Stimulated activated CD8-positive, alpha-beta memory T cell treated with anti-CD3 and anti-CD28 coated beads, Interleukin-4, amount 100 ng/mL, for 48 hours (primary cell): Measurements from ENCODE around the gene CNGA3.
"Not testable (repeated sequence)": the region's sequence is repeated elsewhere in the genome, so short reads cannot be mapped to it uniquely, and the experiment has no call there.

Experiments used
- DNase-seq: peaks from one replicate; pipeline ENCODE4 v3.0.0-alpha.2; 2020

CNGA3 gene

DNA sequence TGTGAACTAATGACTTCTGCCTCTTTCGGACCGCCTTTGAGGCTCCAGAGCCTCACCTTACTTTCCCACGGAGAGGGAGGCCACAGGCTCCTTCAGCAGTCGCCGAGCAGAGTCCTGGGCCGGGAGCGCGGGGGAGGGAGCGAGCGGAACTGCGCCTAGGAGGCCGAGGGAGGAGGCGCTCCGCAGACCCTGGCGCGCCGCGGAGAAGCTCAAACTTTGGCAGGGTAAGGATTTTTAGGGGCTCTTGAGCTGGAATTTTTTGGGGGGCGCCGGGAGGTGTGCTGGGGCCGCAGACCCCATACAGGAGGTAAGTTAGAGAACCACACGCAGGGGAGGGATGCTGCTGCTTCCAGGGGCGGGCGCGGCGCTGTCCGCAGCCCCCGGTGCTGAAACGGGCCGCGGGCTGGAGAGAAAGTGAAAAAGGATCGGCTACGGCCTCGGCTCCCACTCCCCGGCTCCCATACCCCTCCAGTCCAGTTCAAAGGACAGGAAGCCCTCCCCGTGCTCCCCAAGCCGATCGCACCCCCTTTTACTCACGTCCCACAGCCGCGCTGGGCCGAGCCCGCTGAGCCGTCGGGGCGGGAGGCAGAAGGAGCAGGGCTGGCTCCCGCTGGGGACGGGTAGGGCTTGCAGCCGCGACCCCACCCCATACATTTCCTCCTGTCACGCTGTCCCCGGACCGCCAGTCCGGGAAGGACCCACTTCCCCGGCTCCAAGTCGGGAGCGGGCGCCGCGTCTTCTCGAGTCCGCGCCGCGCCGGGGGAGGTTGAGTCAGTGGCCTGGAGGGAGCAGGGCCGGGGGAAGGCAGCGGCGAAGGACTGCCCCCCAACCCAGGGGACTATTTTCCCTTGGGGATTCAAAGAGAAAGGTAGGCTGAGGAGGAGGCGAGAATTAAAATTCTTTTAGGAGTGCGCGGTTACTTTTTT lies at the start of gene CNGA3:
Gene CNGA3 (plus strand): TSS at position 146 of the 926 bp plus-strand sequence. CDS start 23,520 bp downstream, outside the sequence.
- peak; percentile 53 for DNase-seq

DNA sequence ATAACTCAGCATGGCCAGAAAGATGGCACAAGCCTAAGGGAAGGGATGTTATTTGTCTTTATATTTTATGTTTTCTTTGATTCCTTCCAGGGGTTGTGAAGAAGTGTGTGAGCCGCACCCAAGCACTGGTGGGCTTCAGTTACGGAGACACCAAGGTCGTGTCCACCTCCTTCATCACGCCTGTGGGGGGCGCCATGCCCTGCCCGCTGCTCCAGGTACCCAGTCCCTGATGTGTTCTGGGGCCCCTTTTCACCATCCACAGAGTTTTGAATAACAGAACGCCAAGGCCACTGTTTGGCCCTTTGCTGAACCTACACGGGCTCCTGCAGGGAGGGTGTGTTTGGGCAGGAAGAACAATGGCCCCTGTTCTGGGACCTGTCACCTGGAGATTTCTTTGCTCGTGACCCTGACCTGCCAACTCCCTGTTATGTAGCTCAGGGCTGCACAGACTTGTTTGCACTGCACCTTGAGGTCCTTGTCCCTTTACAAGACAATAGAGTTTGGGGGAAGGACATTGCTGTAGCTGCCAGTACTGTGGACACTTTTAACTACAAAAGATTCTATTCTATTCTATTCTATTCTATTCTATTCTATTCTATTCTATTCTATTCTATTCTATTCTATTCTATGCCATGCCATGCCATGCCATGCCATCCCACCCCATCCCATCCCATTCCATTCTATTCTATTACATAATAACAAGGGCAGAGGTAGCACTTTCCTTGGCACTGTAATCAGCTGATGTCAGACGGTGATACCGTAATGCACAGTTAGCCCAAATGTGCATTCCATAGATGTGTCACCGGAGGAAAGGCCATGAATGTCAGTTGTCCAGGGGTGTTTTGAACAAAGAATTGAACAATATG lies 48.2 kb upstream of the CNGA3 start:
- no peak for DNase-seq

DNA sequence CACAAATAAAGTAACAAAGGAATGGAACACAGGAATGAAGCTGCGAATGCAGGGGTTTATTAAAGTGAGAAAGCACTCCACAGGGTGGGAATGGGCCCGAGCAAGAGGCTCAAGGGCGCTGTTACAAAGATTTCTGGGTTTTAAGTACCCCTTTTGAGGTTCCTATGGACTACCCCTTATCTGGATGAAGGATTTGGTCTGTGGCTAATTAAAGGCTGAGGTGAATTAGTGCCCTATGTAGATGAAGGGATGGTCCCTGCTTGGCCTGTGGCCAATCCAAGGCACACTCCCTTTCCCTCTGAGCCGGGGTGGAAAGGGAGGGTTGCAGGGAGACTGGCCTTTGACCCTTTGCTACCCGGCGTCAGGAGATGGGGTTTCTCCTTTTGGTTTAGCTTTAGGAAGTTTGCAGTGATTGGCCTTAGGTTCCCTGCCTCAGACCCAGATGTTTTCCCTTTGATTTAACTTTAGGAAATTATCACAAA lies 47.5 kb upstream of the CNGA3 start:
- DNase-seq = no peak

DNA sequence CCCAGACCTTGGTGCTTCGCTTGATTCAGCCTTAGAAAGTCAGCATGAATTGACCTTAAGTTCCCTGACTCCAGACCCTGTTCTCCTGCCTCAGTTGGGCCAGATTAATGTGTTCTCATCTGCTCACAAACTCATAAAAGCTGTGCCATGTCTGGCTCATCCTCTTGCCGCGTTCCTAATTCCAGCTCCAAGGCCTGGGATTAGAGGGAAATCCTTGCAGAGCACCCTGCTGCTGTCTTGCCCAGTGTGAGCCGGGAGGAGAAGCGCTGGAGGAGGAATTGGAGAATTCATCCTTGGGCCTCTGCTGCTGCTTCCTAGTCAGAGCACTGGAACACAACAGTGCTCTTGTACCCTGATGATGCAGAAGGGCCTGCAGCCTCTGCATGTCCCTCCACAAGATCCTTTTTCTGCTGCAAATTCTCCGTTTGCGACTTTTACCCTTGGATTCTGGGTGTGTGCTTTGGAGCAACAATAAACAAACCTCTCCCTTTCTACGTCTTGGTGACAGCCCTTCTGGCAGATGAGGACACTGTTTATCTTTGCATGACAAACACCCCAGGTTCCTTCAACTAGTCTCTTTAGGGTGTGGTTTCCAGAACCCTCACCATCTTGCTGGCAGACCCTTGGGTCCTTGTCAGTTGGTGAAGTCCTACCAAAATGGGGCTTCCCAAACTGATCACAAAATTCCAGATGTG lies 46.9 kb upstream of the CNGA3 start:
- no peak for DNase-seq

DNA sequence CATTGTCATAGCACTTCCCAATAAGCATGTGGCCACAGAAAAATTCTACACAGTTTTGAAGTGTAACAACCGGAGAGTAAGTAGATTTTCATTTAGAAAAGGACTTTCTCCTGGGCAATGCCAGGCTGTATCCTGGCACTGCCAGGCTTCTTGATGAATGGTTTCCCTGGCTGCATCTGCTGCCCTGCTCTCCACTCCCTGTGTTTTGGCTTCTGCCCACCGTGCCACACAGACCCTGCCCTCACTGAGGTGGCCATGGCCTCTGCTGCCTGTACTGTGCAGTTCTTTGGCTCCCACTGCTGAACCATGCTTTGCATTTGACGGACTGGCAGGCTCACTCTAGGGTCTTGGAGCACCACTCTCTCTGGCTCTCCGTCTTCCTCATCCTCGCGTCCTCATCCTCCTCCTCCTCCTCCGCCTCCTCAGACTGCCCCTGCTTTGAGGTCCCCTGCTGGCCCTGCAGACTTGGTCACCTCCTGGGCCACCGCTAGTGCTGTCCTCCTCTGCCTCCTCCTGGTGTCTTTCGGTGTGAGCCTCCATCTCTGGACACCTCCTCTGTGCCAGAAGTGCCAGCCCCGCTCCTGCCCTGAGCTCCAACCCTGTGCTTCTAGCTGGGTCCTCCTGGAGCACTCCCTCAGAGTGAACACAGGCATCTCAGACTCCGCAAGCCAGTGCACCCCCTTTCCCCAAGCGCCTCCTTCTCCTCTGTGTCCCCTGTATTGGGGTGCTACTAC lies 45.9 kb upstream of the CNGA3 start:
- no peak for DNase-seq

DNA sequence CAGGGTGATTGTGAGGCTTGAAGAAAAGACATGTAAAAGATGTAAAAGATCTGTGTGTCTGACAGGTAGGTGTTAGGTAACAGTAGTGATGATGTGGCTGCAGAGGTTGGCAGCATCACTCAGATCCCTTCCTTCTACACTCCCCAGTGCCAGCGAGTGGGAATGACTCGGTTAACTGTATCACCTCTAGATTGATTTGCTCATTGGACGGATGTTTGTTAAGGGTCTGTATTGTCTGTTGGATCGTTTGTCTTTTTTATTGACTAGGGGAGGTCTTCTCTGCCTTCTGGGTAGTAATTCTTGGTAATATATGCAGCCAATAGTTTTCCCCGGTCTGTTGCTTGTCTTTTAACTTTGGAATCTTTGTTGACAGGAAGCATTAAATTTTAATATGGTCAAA lies 44.8 kb upstream of the CNGA3 start:
- no peak for DNase-seq

DNA sequence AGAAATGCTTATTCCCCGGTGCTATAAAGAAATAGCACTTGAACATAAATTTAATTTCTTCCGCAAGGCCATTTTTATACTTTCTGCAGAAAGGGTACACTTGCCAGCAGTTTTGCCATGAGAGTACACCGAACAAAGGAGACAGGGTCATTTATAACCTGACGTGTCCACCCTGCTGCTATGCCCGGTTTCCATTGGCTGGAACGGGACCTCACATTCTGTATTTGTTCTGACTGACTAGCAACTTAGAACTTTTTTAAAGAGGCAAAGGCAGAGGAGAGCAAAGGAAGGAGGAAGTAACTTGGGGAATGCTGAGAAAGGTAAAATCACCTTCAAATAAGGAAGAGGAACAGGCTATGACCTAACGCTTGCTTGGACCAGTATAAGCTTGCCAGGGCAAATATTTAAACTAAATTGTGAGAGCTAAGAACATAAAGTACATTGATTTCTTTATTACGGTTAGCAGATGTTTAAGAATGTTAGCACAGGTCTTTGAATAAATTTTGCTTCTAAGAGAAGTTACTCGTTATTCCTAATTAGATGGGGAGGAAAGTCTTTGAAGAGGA lies 39.0 kb upstream of the CNGA3 start:
- DNase-seq = not testable (repeated sequence)

DNA sequence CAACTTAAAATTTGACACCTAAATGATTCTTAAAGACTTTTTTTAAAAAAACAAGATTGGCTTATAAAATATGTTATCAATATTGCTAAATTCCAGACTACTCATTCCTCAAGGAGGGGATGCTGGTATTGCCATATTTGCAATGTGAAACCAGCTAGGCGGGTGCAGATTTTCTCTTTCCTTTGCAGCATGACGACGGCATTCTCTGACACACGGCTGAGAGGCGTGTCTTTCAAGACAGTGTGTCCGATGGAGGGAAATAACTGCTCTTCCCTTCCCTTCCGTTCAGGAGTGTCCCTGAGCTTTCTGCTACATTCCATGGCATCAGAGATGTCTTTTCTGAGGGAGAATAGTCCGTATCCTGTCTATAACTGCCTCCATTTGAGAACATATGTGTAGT lies 38.2 kb upstream of the CNGA3 start:
- no peak for DNase-seq

DNA sequence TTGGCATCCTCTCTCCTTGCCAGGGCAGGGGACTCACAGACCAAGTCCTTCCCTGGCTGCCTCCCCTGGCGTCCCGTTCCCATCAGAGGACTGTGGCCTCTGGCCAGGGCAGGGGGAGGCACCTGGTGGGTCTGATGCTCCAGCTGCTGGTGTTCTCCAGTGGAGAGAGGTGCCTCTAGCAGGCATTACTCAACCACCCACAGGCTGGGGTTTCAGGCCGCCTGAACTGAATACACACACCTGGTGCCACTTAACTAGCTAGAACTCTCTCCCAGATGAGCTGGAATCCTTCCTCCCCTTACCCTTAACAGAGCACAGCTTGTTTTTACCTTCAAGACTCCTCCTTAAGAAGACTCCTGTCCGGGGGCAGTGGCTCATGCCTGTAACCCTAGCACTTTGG lies 37.7 kb upstream of the CNGA3 start:
- no peak for DNase-seq

DNA sequence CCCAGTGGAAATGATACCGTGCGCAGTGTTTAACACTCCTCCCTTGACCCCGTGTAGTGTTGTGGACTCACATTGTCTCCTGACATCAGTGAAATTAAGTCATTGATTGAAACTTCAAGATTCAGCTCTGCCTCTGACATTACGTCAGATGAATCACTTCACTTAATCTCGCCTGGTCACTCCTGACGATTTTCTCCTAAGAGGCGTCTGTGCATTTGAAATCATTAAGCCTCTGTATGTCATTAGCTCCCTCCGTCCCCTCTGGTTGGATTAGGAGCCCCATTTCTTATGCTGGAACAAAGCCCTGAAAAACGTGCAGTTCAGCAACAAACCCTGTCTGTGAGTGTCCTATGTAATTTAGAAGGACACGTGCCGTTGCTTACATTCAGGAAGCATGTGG lies 36.7 kb upstream of the CNGA3 start:
- no peak for DNase-seq

DNA sequence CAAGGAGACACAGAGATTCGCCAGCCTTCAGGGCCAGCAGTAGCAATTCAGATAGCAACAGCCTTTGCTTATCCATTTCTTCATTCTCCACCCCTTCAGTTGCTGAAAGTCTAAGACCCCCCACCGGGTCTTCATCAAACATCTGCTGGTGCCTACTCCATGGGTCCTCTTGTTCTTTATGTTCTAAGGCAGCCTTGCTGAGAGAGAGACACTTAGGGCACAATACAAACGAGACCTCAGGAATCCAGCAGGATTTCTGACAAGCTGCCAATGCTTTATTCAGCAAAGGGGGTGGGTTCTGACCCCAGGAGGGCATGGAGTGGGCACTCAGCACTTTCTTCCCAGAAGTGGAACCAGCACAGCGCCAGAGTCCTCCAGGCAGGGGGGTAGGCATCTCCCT lies 36.2 kb upstream of the CNGA3 start:
- DNase-seq = no peak

DNA sequence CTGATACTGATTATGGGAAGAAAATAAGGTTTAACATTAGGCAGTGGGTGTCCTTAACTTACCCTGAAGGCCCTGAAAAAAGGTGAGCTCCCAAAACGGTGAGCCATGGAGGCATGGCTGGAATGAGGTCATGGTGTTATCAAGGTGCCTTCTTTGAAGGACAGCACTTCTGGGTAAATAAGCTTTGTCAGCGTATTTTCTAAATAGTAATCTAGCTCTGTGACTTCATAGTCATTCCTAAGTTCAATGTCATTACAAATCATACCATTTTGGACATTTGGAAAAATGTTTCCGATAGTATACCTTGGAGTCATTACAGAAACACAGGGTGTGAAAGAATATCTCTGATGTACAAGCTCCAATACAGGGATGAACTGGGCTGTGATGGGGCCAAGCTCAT lies 35.2 kb upstream of the CNGA3 start:
- no peak for DNase-seq

DNA sequence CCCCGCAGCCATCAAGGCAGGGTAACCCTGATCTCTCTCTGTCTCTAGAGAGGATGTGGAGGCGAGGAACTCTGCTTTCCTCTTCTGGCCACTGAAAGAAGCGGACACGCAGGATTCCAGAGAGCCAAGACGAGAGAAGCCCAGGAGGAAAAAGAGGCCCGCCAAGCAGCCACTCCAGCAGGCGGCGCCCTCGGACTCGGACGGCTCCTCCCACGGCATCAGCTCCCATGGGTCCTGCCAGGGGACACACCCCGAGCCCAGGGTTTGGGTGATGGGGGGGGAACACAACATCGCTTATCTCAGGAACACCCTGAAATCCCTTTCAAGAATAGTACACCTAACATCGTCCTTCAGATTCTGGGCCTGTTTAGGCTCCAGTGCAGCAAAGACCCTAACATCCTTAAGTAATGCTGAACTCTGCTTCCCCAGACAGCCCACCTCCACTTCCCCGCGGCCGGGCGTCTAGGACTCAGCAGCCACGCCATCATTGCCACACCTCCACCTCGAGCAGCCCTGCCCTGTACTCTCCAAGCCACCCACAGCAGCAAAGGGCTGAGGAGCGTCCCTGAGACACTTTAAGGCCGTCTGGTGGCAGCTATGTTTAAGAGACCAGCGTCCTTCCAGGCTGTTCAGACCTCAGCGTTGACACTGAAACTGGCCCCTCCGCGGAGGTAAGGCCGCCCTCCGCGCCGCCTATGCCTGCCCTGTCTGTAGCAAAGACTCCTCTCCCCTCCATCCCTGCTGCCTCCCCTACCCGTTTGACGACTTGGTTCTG lies 34.3 kb upstream of the CNGA3 start:
- no peak for DNase-seq

DNA sequence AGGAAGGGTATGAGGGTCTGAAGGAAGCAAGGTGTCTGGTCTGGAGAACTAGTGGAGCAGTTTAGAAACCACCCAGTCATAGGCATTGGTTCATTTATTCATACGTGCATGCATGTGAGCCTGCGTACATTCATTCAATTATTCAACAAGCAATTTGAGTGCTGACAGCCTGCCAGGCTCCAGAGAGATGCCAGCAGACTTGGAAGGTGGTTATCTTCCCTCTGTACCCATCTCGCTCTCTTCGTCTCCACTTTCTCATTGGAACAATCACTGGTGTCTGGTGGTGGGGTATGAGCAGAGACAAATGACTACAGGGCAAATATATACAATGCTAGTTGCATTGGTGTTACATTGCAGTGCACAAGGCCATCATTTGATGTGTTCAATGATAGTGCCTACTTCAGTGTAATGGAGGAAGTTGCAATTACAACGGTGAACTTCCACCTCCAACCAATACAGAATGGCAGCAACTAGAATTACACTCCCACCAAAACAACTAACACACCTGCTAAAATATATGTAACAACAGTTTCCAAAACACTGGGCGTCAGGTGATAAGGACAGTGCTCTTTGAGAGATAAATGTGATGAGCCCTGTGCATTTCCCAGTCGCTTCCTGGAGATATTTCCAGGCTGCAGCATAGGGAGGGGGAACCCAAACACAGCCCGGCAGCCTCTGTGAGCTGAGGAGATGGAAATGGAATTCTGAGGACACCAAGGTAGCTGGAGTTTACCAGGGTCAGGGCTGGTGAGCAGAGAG lies 32.6 kb upstream of the CNGA3 start:
- DNase-seq = no peak

DNA sequence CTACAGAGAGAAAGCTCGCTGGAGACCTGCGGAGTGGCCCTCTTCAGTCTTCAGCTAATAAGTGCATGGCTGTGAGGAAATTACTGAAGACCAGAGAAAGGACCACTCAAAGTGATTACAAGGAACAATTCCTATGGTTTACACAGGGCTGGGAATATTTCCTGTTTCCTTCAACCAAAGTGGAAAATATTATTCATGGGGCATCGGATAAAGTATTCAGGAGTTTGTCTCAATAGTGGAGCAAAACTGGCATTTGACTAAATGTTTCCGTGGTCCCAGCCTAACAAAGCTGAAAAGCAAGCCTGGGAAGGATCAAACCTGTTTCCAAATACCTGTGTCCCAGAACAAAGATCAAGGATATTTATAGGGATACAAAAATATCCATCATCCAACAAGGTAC lies 32.0 kb upstream of the CNGA3 start:
- DNase-seq = no peak

DNA sequence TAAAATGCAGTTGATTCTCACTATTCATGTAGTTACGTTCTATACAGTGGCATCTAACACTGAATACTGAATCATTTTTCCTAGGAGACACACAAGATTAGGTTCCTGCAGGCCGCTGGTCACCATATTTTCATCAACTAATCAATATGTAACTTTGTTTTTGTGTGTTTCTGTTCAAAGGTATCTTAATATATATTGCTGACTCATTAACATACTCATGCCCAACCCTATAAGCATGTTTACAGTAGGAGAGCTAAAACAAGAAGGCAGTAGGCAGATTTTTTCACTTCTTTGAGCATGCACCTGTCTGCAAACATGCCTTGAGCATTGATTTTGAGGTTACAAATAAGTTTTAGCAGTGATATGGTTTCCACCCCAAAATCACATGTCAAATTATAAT lies 30.3 kb upstream of the CNGA3 start:
- no peak for DNase-seq

DNA sequence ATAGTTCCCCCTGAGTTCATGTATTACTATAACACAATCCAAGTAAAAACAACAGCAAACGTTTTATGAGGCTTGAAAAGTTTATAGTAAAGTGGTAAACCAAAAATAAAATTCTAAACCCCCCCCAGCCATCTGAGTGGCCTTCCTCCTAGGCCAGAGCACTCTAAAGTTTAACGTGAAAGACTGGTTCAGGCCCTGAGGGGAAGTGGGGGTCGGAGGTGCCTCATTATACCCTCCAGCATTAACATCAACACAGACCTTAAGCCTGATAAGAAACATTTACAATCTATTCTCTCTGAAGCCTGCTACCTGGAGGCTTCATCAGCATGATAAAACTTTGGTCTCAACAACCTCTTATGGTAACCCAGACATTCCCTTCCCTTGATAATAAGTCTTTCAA lies 29.0 kb upstream of the CNGA3 start:
- DNase-seq = no peak

DNA sequence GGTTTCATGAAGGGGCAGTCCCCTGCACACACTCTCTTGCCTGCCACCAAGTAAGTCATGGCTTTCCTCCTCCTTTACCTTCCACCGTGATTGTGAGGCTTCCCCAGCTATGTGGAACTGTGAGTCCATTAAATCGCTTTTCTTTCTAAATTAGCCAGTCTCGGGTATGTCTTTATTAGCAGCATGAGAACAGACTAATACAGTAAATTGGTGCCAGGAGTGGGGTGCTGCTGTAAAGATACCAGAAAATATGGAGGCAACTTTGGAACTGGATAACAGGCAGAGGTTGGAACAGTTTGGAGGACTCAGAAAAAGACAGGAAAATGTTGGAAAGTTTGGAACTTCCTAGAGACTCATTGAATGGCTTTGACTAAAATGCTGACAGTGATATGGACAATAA lies 26.1 kb upstream of the CNGA3 start:
- not testable (repeated sequence) for DNase-seq

DNA sequence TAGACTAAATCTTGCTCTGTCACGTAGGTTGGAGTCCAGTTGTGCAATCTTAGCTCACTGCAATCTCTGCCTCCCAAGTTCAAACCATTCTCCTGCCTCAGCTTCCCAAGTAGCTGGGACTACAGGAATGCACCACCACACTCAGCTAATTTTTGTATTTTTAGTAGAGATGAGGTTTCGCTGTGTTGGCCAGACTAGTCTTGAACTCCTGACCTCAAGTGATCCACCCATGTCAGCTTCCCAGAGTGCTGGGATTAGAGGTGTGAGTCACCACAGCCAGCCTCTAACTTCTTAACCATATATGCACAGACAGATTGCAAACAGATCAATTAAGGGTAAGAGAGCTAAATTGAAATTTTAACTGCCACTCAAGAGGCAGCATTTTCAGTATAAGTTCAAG lies 22.1 kb upstream of the CNGA3 start:
- DNase-seq = no peak

DNA sequence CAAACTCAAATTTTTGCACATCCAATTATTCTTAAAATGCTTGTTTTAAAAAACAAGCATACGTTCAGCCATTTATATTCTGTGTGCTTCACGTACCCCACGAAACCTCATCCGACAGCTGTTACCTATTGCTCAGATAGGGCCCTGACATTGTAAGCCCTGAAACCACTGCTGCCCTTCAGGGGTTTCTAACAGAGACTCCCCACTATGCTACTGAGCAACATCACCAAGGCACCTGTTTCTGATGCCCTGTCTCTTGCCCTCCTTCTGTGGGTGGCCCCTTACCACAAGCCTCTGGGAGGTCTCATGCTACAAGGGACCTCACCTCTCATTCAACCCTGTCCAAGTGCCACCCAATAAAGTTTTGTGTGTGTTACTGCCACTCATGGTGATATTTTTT lies 18.5 kb upstream of the CNGA3 start:
- DNase-seq = no peak

DNA sequence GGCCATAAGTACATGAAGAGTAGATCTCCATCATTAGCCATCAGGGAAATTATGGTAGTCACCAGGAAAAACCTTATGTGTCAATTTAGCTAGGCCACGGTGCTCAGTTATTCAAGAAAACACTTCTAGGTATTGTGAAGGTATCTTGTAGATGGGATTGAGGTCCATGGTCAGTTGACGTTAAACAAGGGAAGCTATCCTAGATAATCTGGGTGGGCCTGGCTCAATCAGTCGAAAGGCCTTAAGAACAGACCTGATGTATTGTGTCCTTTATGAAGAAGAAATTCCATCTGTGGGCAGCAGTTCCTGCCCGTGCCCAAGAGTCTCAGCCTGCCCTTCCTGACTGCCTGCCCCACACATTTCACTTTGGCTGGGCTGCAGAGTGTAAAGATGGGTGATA lies 16.7 kb upstream of the CNGA3 start:
- DNase-seq = no peak
